ENCODE results near the gene BPTF.

- TF ChIP-seq CTCF (IDR thresholded peaks at IDR 0.05) (no peak), EZH2 (IDR thresholded peaks at IDR 0.05; ENCODE audit: borderline replicate concordance, insufficient read depth, low read depth, low read length, poor library complexity, severe bottlenecking) (no peak)
Measured at GRCh38 chr17:67830440-67830839, 5.1 kb downstream of the BPTF start.

Data from B cell (primary cell).